ENCODE data around the gene ATP10B.
A peak's percentile ranks its signal among the peaks of the same experiment; 100 is the strongest.

ATP10B gene

DNA sequence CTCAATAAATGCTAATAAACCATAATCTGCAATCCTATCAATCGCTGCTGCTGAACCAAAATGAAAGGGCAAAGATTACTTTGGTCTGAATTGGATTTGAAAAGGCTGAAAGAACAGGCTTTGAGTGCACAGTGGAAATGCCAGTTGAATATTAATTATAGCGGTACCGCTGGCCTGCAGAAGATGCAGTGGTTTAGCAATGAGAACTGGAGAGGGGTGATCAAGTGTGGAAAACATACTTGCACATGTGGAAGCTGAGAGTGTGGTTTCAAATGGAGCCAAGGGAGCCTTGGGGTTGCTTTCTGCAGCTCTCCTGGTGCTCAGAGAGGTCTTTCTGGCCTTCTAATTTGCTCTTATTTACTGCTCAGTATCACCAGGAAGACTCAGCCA, 296.4 kb downstream of the ATP10B start:
- Histone ChIP-seq H3K9ac (ENCODE audit: low read length) (no peak overlapping the region), H3K23ac (ENCODE audit: low read length in 2 of 2) (no peak overlapping the region), H4K8ac (ENCODE audit: low read length) (no peak overlapping the region), H3K4me3 (ENCODE audit: insufficient read depth in 1 of 2, low read depth in 1 of 2, low read length in 2 of 2) (no peak overlapping the region), H2AK5ac (ENCODE audit: low read length, severe bottlenecking) (no peak overlapping the region), H3K18ac (ENCODE audit: low read depth in 1 of 2, low read length in 2 of 2) (no peak overlapping the region), H2AFZ (ENCODE audit: low read depth, low read length) (no peak overlapping the region), H2BK12ac (ENCODE audit: low read length in 2 of 2) (no peak overlapping the region), H4K91ac (ENCODE audit: low read length) (no peak overlapping the region), H3K27ac (ENCODE audit: low read length, poor library complexity, severe bottlenecking) (no peak overlapping the region), H3K14ac (ENCODE audit: low read length in 2 of 2) (no peak overlapping the region), H3K36me3 (ENCODE audit: control insufficient read depth in 1 of 2, insufficient read depth in 2 of 2, low read depth in 1 of 2, low read length in 2 of 2) (no peaks in the 10 kb centered on the region), H3K27me3 (ENCODE audit: control insufficient read depth in 1 of 2, insufficient read depth in 1 of 2, low read length in 2 of 2) (peaks cover 0 to 13% of the 10 kb centered on the region in 2 experiments), H3K9me3 (ENCODE audit: control insufficient read depth, low read length) (no peaks in the 10 kb centered on the region), H3K4me1 (ENCODE audit: control insufficient read depth, insufficient read depth, low read depth, low read length) (no peaks in the 10 kb centered on the region), H2BK15ac (ENCODE audit: low read depth, poor library complexity, severe bottlenecking) (no peak overlapping the region), H3K4me2 (ENCODE audit: low read length, poor library complexity, severe bottlenecking) (no peak overlapping the region), H3K4ac (ENCODE audit: low read depth in 1 of 2, low read length in 2 of 2) (no peak overlapping the region), H2BK120ac (ENCODE audit: low read depth, low read length) (no peak overlapping the region), H2BK5ac (ENCODE audit: low read depth, low read length, poor library complexity, severe bottlenecking) (no peak overlapping the region), H3K79me1 (replicated peaks; ENCODE audit: low read length, poor library complexity, severe bottlenecking) (no peaks in the 10 kb centered on the region)
- no peak for DNase-seq
- 89% methylated on average over 3 of the region's 3 CpGs for WGBS

DNA sequence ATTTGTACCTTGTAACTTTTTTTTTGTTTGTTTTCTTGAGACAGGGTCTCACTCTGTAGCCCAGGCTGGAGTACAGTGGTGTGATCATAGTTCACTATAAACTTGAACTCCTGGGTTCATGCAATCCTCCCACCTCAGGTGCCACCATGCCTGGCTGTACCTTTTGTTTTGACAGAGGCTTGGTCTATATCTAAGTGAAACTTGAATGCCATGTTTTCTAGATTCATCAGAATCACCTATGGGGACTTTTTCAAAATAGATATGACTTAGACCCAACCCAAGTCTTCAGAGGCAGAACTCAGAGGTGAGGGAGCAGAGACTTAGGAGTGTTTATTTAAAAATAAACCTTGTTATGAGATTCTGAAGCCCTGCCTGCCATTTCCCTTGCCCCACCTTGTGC, 301.9 kb downstream of the ATP10B start:
- Histone ChIP-seq H2BK120ac (ENCODE audit: low read depth, low read length) (no peak overlapping the region), H3K27me3 (ENCODE audit: control insufficient read depth in 1 of 2, insufficient read depth in 1 of 2, low read length in 2 of 2) (peaks cover 0 to 13% of the 10 kb centered on the region in 2 experiments), H3K27ac (ENCODE audit: low read length, poor library complexity, severe bottlenecking) (no peak overlapping the region), H3K4ac (ENCODE audit: low read depth in 1 of 2, low read length in 2 of 2) (no peak overlapping the region), H3K36me3 (ENCODE audit: control insufficient read depth in 1 of 2, insufficient read depth in 2 of 2, low read depth in 1 of 2, low read length in 2 of 2) (no peaks in the 10 kb centered on the region), H4K8ac (ENCODE audit: low read length) (no peak overlapping the region), H3K23ac (ENCODE audit: low read length in 2 of 2) (no peak overlapping the region), H3K14ac (ENCODE audit: low read length in 2 of 2) (no peak overlapping the region), H2BK12ac (ENCODE audit: low read length in 2 of 2) (no peak overlapping the region), H2AFZ (ENCODE audit: low read depth, low read length) (no peak overlapping the region), H2BK5ac (ENCODE audit: low read depth, low read length, poor library complexity, severe bottlenecking) (no peak overlapping the region), H3K4me2 (ENCODE audit: low read length, poor library complexity, severe bottlenecking) (no peak overlapping the region), H2BK15ac (ENCODE audit: low read depth, poor library complexity, severe bottlenecking) (no peak overlapping the region), H3K9ac (ENCODE audit: low read length) (no peak overlapping the region), H2AK5ac (ENCODE audit: low read length, severe bottlenecking) (no peak overlapping the region), H4K91ac (ENCODE audit: low read length) (no peak overlapping the region), H3K9me3 (ENCODE audit: control insufficient read depth, low read length) (no peaks in the 10 kb centered on the region), H3K18ac (ENCODE audit: low read depth in 1 of 2, low read length in 2 of 2) (no peak overlapping the region), H3K79me1 (replicated peaks; ENCODE audit: low read length, poor library complexity, severe bottlenecking) (no peaks in the 10 kb centered on the region), H3K4me1 (ENCODE audit: control insufficient read depth, insufficient read depth, low read depth, low read length) (no peaks in the 10 kb centered on the region), H3K4me3 (ENCODE audit: insufficient read depth in 1 of 2, low read depth in 1 of 2, low read length in 2 of 2) (no peak overlapping the region)
- no peak for DNase-seq

DNA sequence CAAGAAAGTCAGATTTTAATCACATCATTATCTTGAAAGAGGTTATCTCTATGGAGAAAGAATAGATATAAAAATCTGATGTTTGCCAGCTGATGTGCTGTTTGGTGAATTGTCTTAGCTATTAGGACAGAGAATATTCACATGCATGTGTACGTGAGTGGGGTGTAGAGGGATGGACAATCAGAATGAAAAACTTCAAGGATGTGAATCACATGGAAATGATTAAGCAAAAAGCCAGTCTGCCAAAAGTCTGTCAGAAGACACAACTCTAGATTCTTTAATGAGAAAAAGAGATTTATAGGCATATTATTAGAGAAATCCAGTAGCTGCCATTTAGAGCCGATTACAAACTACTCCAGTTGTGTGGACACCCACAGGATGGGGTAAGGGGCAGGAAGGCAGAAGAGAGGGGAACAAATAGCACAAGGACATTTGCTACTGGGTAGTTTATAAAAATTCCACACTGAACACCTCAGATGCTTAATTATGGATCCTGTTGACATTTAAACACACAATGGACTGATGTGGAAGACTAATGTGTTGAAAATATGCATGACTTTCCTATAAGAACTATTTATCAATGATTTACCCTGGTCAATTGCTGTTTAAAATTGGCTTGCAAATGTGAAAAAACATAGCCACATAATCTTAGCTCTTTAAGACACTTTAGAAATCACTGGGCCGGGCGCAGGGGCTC, 302.9 kb downstream of the ATP10B start:
- no peak overlapping the region for H2AFZ ChIP-seq (ENCODE audit: low read depth, low read length)

DNA sequence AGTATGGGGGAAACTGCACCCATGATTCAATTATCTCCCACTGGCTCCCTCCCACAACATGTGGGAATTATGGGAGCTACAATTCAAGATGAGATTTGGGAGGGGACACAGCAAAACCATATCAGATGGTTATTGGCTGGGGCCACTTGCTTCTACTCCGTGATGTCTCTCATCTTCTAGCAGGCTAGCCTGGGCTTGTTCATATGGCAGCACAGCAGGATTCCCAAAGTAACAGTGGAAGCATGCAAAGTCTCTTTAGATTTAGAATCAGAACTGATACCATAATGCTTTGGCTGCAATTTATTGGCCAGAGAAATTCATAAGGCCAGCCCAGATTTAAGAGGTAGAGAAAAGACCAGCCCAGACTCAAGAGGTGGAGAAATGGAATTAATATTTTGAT, 304.1 kb downstream of the ATP10B start:
- Histone ChIP-seq H3K79me1 (replicated peaks; ENCODE audit: low read length, poor library complexity, severe bottlenecking) (no peaks in the 10 kb centered on the region), H3K9ac (ENCODE audit: low read length) (no peak overlapping the region), H2BK5ac (ENCODE audit: low read depth, low read length, poor library complexity, severe bottlenecking) (no peak overlapping the region), H3K27me3 (ENCODE audit: control insufficient read depth in 1 of 2, insufficient read depth in 1 of 2, low read length in 2 of 2) (peaks cover 0 to 11% of the 10 kb centered on the region in 2 experiments), H2BK15ac (ENCODE audit: low read depth, poor library complexity, severe bottlenecking) (no peak overlapping the region), H3K23ac (ENCODE audit: low read length in 2 of 2) (no peak overlapping the region), H2AFZ (ENCODE audit: low read depth, low read length) (no peak overlapping the region), H2AK5ac (ENCODE audit: low read length, severe bottlenecking) (no peak overlapping the region), H3K14ac (ENCODE audit: low read length in 2 of 2) (no peak overlapping the region), H3K18ac (ENCODE audit: low read depth in 1 of 2, low read length in 2 of 2) (no peak overlapping the region), H3K9me3 (ENCODE audit: control insufficient read depth, low read length) (no peaks in the 10 kb centered on the region), H2BK120ac (ENCODE audit: low read depth, low read length) (no peak overlapping the region), H4K8ac (ENCODE audit: low read length) (no peak overlapping the region), H4K91ac (ENCODE audit: low read length) (no peak overlapping the region), H3K36me3 (ENCODE audit: control insufficient read depth in 1 of 2, insufficient read depth in 2 of 2, low read depth in 1 of 2, low read length in 2 of 2) (no peaks in the 10 kb centered on the region), H3K4me1 (ENCODE audit: control insufficient read depth, insufficient read depth, low read depth, low read length) (no peaks in the 10 kb centered on the region), H3K4ac (ENCODE audit: low read depth in 1 of 2, low read length in 2 of 2) (no peak overlapping the region), H3K4me2 (ENCODE audit: low read length, poor library complexity, severe bottlenecking) (no peak overlapping the region), H3K27ac (ENCODE audit: low read length, poor library complexity, severe bottlenecking) (no peak overlapping the region), H2BK12ac (ENCODE audit: low read length in 2 of 2) (no peak overlapping the region), H3K4me3 (ENCODE audit: insufficient read depth in 1 of 2, low read depth in 1 of 2, low read length in 2 of 2) (no peak overlapping the region)
- no peak for DNase-seq
- 52% methylated on average over 1 of the region's 1 CpG for whole genome bisulfite sequencing

More for the DNA sequence above, 302.9 kb downstream of the ATP10B start:
- Histone ChIP-seq H2BK12ac (ENCODE audit: low read length in 2 of 2) (no peak overlapping the region), H3K23ac (ENCODE audit: low read length in 2 of 2) (no peak overlapping the region), H3K9ac (ENCODE audit: low read length) (peak overlapping the region; percentile 34), H3K79me1 (replicated peaks; ENCODE audit: low read length, poor library complexity, severe bottlenecking) (no peaks in the 10 kb centered on the region), H2BK120ac (ENCODE audit: low read depth, low read length) (no peak overlapping the region), H3K18ac (ENCODE audit: low read depth in 1 of 2, low read length in 2 of 2) (no peak overlapping the region), H3K9me3 (ENCODE audit: control insufficient read depth, low read length) (no peaks in the 10 kb centered on the region), H2BK5ac (ENCODE audit: low read depth, low read length, poor library complexity, severe bottlenecking) (no peak overlapping the region), H3K27me3 (ENCODE audit: control insufficient read depth in 1 of 2, insufficient read depth in 1 of 2, low read length in 2 of 2) (peaks cover 0 to 13% of the 10 kb centered on the region in 2 experiments), H3K36me3 (ENCODE audit: control insufficient read depth in 1 of 2, insufficient read depth in 2 of 2, low read depth in 1 of 2, low read length in 2 of 2) (no peaks in the 10 kb centered on the region), H2BK15ac (ENCODE audit: low read depth, poor library complexity, severe bottlenecking) (no peak overlapping the region), H3K27ac (ENCODE audit: low read length, poor library complexity, severe bottlenecking) (no peak overlapping the region), H2AK5ac (ENCODE audit: low read length, severe bottlenecking) (no peak overlapping the region), H3K4me2 (ENCODE audit: low read length, poor library complexity, severe bottlenecking) (no peak overlapping the region), H3K14ac (ENCODE audit: low read length in 2 of 2) (no peak overlapping the region), H3K4ac (ENCODE audit: low read depth in 1 of 2, low read length in 2 of 2) (no peak overlapping the region), H3K4me1 (ENCODE audit: control insufficient read depth, insufficient read depth, low read depth, low read length) (no peaks in the 10 kb centered on the region), H4K91ac (ENCODE audit: low read length) (no peak overlapping the region), H4K8ac (ENCODE audit: low read length) (no peak overlapping the region), H3K4me3 (ENCODE audit: insufficient read depth in 1 of 2, low read depth in 1 of 2, low read length in 2 of 2) (no peak overlapping the region)
- no peak for DNase-seq
- WGBS = 91% methylated on average over 4 of the region's 4 CpGs

Data from mesenchymal stem cell (in vitro differentiated cells and primary cell).